Activated CD8-positive, alpha-beta memory T cell treated with anti-CD3 and anti-CD28 coated beads, Interleukin-2, amount 10 ng/mL, durations not matched to agents 7 days and 5 days (primary cell): ENCODE results near the gene KRT72. TPM values are rescaled to one million over a fixed set of nuclear protein-coding genes. Genes with fewer than 3 reads are reported as not detected.

Experiments
- ATAC-seq: fragments of 150-1000 bp; cut with Tn5 transposase; one replicate; pipeline ENCODE4 v1.10.0; 2021; ENCODE audit warnings: moderate library complexity
- CTCF ChIA-PET: fragments of 350-600 bp; sonication (Branson Sonifier 250); formaldehyde crosslinking; loops from one replicate; lab custom pipeline; 2021; ENCODE audit warnings: antibody characterized with exemption; lab: Charles Lee
- DNase-seq: peaks from one replicate; pipeline ENCODE4 v3.0.0-alpha.2; 2020
- H3K27ac Mint-ChIP-seq: one replicate; pipeline ENCODE4 v1.8.0; 2021; ENCODE audit warnings: mild to moderate bottlenecking, mixed read lengths
- H3K27me3 Mint-ChIP-seq: one replicate; pipeline ENCODE4 v1.8.0; 2021; ENCODE audit warnings: mixed read lengths
- H3K36me3 Mint-ChIP-seq: one replicate; pipeline ENCODE4 v1.8.0; 2021; ENCODE audit warnings: mild to moderate bottlenecking, mixed read lengths
- H3K4me1 Mint-ChIP-seq: one replicate; pipeline ENCODE4 v1.8.0; 2021; ENCODE audit warnings: mixed read lengths
- H3K4me3 Mint-ChIP-seq: one replicate; pipeline ENCODE4 v1.8.0; 2021; ENCODE audit warnings: mild to moderate bottlenecking, moderate library complexity, mixed read lengths
- H3K9me3 Mint-ChIP-seq: one replicate; pipeline ENCODE4 v1.8.0; 2022; ENCODE audit warnings: low read depth, mixed read lengths
- total RNA-seq, 2 experiments: library from RNA; stranded (reverse); gene quantifications; one replicate each; pipeline ENCODE4 v1.2.3, GENCODE V29; 2021

The KRT72 gene
- total RNA-seq, 2 experiments from 2014 or later: 0.15 TPM; not detected in 1

GRCh38 chr12:52627395-52628110 is 26.3 kb upstream of the KRT72 start:
- no peak for DNase-seq
- Mint-ChIP-seq H3K4me3 (no peak overlapping the region), H3K4me1 (peaks cover 11% of the 10 kb centered on the region), H3K27ac (no peak overlapping the region), H3K9me3 (no peaks in the 10 kb centered on the region), H3K27me3 (peaks cover 15% of the 10 kb centered on the region), H3K36me3 (no peaks in the 10 kb centered on the region)
- CTCF ChIA-PET: no interaction called here
- no peak for ATAC-seq

GRCh38 chr12:52622349-52622748 is 21.1 kb upstream of the KRT72 start:
- Mint-ChIP-seq H3K4me1 (no peaks in the 10 kb centered on the region), H3K4me3 (no peak overlapping the region), H3K27me3 (peaks cover 17% of the 10 kb centered on the region), H3K36me3 (no peaks in the 10 kb centered on the region), H3K27ac (no peak overlapping the region), H3K9me3 (no peaks in the 10 kb centered on the region)
- ATAC-seq: no peak
- CTCF ChIA-PET: no interaction called here
- DNase-seq: no peak

- Mint-ChIP-seq H3K27me3 (peaks cover 15% of the 10 kb centered on the region), H3K4me1 (peaks cover 8% of the 10 kb centered on the region), H3K9me3 (no peaks in the 10 kb centered on the region), H3K36me3 (no peaks in the 10 kb centered on the region), H3K27ac (no peak overlapping the region), H3K4me3 (no peak overlapping the region)
- CTCF ChIA-PET: interaction anchor here (0.6 to 1.5 kb wide), 2 partner anchors 9 to 1675 kb away, joined by 3 to 4 read pairs; no protein-coding TSS in a partner anchor
- DNase-seq: no peak
- ATAC-seq: no peak
These were observed 17.6 kb upstream of the KRT72 start for GRCh38 chr12:52618866-52619265.

GRCh38 chr12:52618216-52618615 is 17.0 kb upstream of the KRT72 start, which contains the start of gene KRT73:
KRT73 (minus strand) TSS chr12:52618559; CDS start chr12:52618524, 35 bp downstream.
- Mint-ChIP-seq H3K27me3 (peaks cover 15% of the 10 kb centered on the region), H3K27ac (no peak within 1 kb of the TSS), H3K4me1 (peaks cover 8% of the 10 kb centered on the region), H3K4me3 (no peak within 1 kb of the TSS), H3K9me3 (no peaks in the 10 kb centered on the region), H3K36me3 (no peaks in the 10 kb centered on the region)
- CTCF ChIA-PET: interaction anchor here (1.5 kb wide), 1 partner anchor 8 kb away, joined by 4 read pairs; no protein-coding TSS in a partner anchor
- no peak for ATAC-seq
- no peak for DNase-seq

- Mint-ChIP-seq H3K4me1 (peaks cover 8% of the 10 kb centered on the region), H3K27ac (no peak overlapping the region), H3K36me3 (no peaks in the 10 kb centered on the region), H3K4me3 (no peak overlapping the region), H3K27me3 (peaks cover 13% of the 10 kb centered on the region), H3K9me3 (no peaks in the 10 kb centered on the region)
- ATAC-seq (no peak), DNase-seq (no peak)
- CTCF ChIA-PET: no interaction called here
These were observed 16.1 kb upstream of the KRT72 start for GRCh38 chr12:52617403-52617785.

- CTCF ChIA-PET: no interaction called here
- Mint-ChIP-seq H3K36me3 (no peaks in the 10 kb centered on the region), H3K4me1 (peaks cover 8% of the 10 kb centered on the region)
These were observed 15.6 kb upstream of the KRT72 start for GRCh38 chr12:52616680-52617402.

GRCh38 chr12:52615912-52616311 is 14.6 kb upstream of the KRT72 start:
- CTCF ChIA-PET: no interaction called here
- no peak overlapping the region for H3K27ac Mint-ChIP-seq
- H3K27me3 Mint-ChIP-seq: peaks cover 18% of the 10 kb centered on the region
- H3K9me3 Mint-ChIP-seq: no peaks in the 10 kb centered on the region
- peaks cover 8% of the 10 kb centered on the region for H3K4me1 Mint-ChIP-seq
- no peak for ATAC-seq
- H3K36me3 Mint-ChIP-seq: no peaks in the 10 kb centered on the region
- no peak for DNase-seq
- no peak overlapping the region for H3K4me3 Mint-ChIP-seq

More at GRCh38 chr12:52616680-52617402, 15.6 kb upstream of the KRT72 start:
- DNase-seq (no peak), ATAC-seq (no peak)
- peaks cover 13% of the 10 kb centered on the region for H3K27me3 Mint-ChIP-seq
- no peaks in the 10 kb centered on the region for H3K9me3 Mint-ChIP-seq
- no peak overlapping the region for H3K27ac Mint-ChIP-seq
- H3K4me3 Mint-ChIP-seq: no peak overlapping the region

GRCh38 chr12:52615208-52615868 is 14.1 kb upstream of the KRT72 start:
- H3K4me3 Mint-ChIP-seq: no peak overlapping the region
- ATAC-seq: no peak
- DNase-seq: no peak

GRCh38 chr12:52614381-52615207 is 13.3 kb upstream of the KRT72 start:
- peaks cover 13% of the 10 kb centered on the region for H3K4me1 Mint-ChIP-seq
- H3K27me3 Mint-ChIP-seq: peaks cover 24% of the 10 kb centered on the region
- DNase-seq: no peak
- H3K4me3 Mint-ChIP-seq: no peak overlapping the region
- no peak overlapping the region for H3K27ac Mint-ChIP-seq
- no peaks in the 10 kb centered on the region for H3K36me3 Mint-ChIP-seq
- CTCF ChIA-PET: no interaction called here
- ATAC-seq: no peak
- H3K9me3 Mint-ChIP-seq: no peaks in the 10 kb centered on the region

More at GRCh38 chr12:52615208-52615868, 14.1 kb upstream of the KRT72 start:
- Mint-ChIP-seq H3K9me3 (no peaks in the 10 kb centered on the region), H3K36me3 (no peaks in the 10 kb centered on the region), H3K27me3 (peaks cover 20% of the 10 kb centered on the region), H3K4me1 (peaks cover 13% of the 10 kb centered on the region), H3K27ac (no peak overlapping the region)
- CTCF ChIA-PET: no interaction called here

- CTCF ChIA-PET: no interaction called here
- Mint-ChIP-seq H3K4me1 (peaks cover 13% of the 10 kb centered on the region), H3K27me3 (peaks cover 31% of the 10 kb centered on the region), H3K27ac (no peak overlapping the region), H3K36me3 (no peaks in the 10 kb centered on the region), H3K9me3 (no peaks in the 10 kb centered on the region), H3K4me3 (no peak overlapping the region)
- no peak for ATAC-seq
- DNase-seq: no peak
These were observed 12.2 kb upstream of the KRT72 start for GRCh38 chr12:52613384-52614030.

GRCh38 chr12:52612431-52613383 is 11.4 kb upstream of the KRT72 start:
- Mint-ChIP-seq H3K4me1 (peaks cover 13% of the 10 kb centered on the region), H3K36me3 (no peaks in the 10 kb centered on the region), H3K27ac (no peak overlapping the region), H3K27me3 (peaks cover 34% of the 10 kb centered on the region), H3K9me3 (no peaks in the 10 kb centered on the region), H3K4me3 (no peak overlapping the region)
- DNase-seq (peak; percentile 23), ATAC-seq (no peak)
- CTCF ChIA-PET: interaction anchor here (0.6 kb wide), 1 partner anchor 360 kb away, joined by 3 read pairs; no protein-coding TSS in a partner anchor
